K562 (cell line): ENCODE measurements around the gene PRKAR1B. TPM values are rescaled to one million over a fixed set of nuclear protein-coding genes. Genes with fewer than 3 reads are reported as not detected.

Experiments
- ADNP ChIP-seq: fragments of 200-800 bp; sonication (Bioruptor generic); IDR thresholded peaks from 2 replicates; pipeline ENCODE4 v1.6.1; 2016; ENCODE audit warnings: missing genetic modification characterization, missing compliant biosample characterization
- BMI1 ChIP-seq: fragments of 150-350 bp; IDR thresholded peaks from 2 replicates; pipeline ENCODE4 v1.6.1; 2014; ENCODE audit warnings: low read length
- C11orf30 ChIP-seq: fragments of 450-650 bp; IDR thresholded peaks from 2 replicates; pipeline ENCODE4 v1.6.1; 2016; ENCODE audit warnings: low read depth, mild to moderate bottlenecking
- E2F1 ChIP-seq: sonication (generic); formaldehyde crosslinking; IDR thresholded peaks from 2 replicates; pipeline ENCODE4 v1.8.1; 2023; ENCODE audit warnings: mild to moderate bottlenecking, missing genetic modification reagents, moderate library complexity
- E2F3 ChIP-seq: fragments of 250-450 bp; sonication (Bioruptor Pico); IDR thresholded peaks from 2 replicates; pipeline ENCODE4 v1.4.0; 2020; ENCODE audit warnings: mild to moderate bottlenecking
- EWSR1 ChIP-seq: fragments of 450-650 bp; IDR thresholded peaks from 2 replicates; pipeline ENCODE4 v1.6.1; 2018; ENCODE audit warnings: borderline replicate concordance, mild to moderate bottlenecking, low read depth, moderate library complexity; ENCODE audit not compliant: partially characterized antibody
- MTA3 ChIP-seq: fragments of 450-650 bp; formaldehyde crosslinking; IDR thresholded peaks from 2 replicates; pipeline ENCODE4 v1.6.1; 2017; ENCODE audit warnings: mild to moderate bottlenecking, borderline replicate concordance
- NEUROD1 ChIP-seq: fragments of 150-350 bp; IDR thresholded peaks from 2 replicates; pipeline ENCODE4 v1.6.1; 2014; ENCODE audit warnings: borderline replicate concordance, low read length, low read depth; ENCODE audit not compliant: partially characterized antibody
- NR2C1 ChIP-seq, 2 experiments: fragments of 450-650 bp; IDR thresholded peaks; 2 replicates each; pipeline ENCODE4 v1.6.1; 2017; ENCODE audit warnings: mild to moderate bottlenecking in 2 of 2, antibody characterized with exemption in 1 of 2, inconsistent platforms in 1 of 2, missing compliant biosample characterization in 1 of 2, missing genetic modification characterization in 1 of 2
- PHF20 ChIP-seq: fragments of 450-650 bp; IDR thresholded peaks from 2 replicates; pipeline ENCODE4 v1.6.1; 2018; ENCODE audit not compliant: partially characterized antibody
- PHTF2 ChIP-seq: fragments of 250-450 bp; sonication (Bioruptor Pico); IDR thresholded peaks from 2 replicates; pipeline ENCODE4 v1.5.0; 2021; ENCODE audit warnings: mild to moderate bottlenecking
- POLR2B ChIP-seq: fragments of 450-650 bp; IDR thresholded peaks from 2 replicates; pipeline ENCODE4 v1.6.1; 2018; ENCODE audit warnings: low read depth; ENCODE audit not compliant: partially characterized antibody
- RUNX1 ChIP-seq: sonication (generic); IDR thresholded peaks from 2 replicates; pipeline ENCODE4 v1.6.1; 2016; ENCODE audit warnings: antibody characterized with exemption, low read depth
- SMARCE1 ChIP-seq: fragments of 450-650 bp; IDR thresholded peaks from 2 replicates; pipeline ENCODE4 v1.7.1; 2016; ENCODE audit warnings: mild to moderate bottlenecking
- SREBF2 ChIP-seq: sonication (generic); formaldehyde crosslinking; IDR thresholded peaks from 2 replicates; pipeline ENCODE4 v1.4.0; 2020; ENCODE audit warnings: mild to moderate bottlenecking, missing genetic modification reagents
- SUPT5H ChIP-seq: fragments of 450-650 bp; IDR thresholded peaks from 2 replicates; pipeline ENCODE4 v1.6.1; 2016
- YY1 ChIP-seq, 3 experiments: IDR thresholded peaks; 2 replicates each; pipeline ENCODE4 v1.6.1; 2011; ENCODE audit warnings: low read length in 2 of 3, mild to moderate bottlenecking in 2 of 3, moderate library complexity in 2 of 3, borderline replicate concordance in 1 of 3, control low read depth in 1 of 3, low read depth in 1 of 3; ENCODE audit not compliant: insufficient read depth in 3 of 3, insufficient replicate concordance in 2 of 3, control insufficient read depth in 1 of 3, insufficient read length in 1 of 3; ENCODE audit errors: extremely low read depth in 1 of 3
- ZBTB8A ChIP-seq: fragments of 450-650 bp; IDR thresholded peaks from 2 replicates; pipeline ENCODE4 v1.6.1; 2018; ENCODE audit warnings: mild to moderate bottlenecking, moderate library complexity; ENCODE audit not compliant: partially characterized antibody
- ZNF639 ChIP-seq, 2 experiments: fragments of 200-800 bp in 1 of 2; sonication (Bioruptor generic) in 1 of 2; sonication (generic) in 1 of 2; formaldehyde crosslinking in 1 of 2; IDR thresholded peaks in 1 of 2; conservative IDR thresholded peaks in 1 of 2; 2 replicates each; pipeline versions ENCODE4 v1.5.0 to v1.6.1; 2016 to 2020; ENCODE audit warnings: missing compliant biosample characterization in 1 of 2, missing genetic modification characterization in 1 of 2, missing genetic modification reagents in 1 of 2
- ZNF77 ChIP-seq: fragments of 250-450 bp; sonication (Bioruptor Pico); IDR thresholded peaks from 2 replicates; pipeline ENCODE4 v1.5.0; 2020
- ZNF780A ChIP-seq: fragments of 250-450 bp; sonication (Bioruptor Pico); IDR thresholded peaks from 2 replicates; pipeline ENCODE4 v1.5.0; 2021; ENCODE audit warnings: mild to moderate bottlenecking
- polyA plus RNA-seq, 8 experiments: library from polyadenylated mRNA; depleted of rRNA in 4 of 8; stranded (reverse) in 5 of 8; unstranded in 3 of 8; fragments of >200 nt; fragmentation: Nextera tagmentation in 2 of 8; fragmentation: Illumina TruSeq in 1 of 8; extraction: Ambion mirVana in 2 of 8; extraction: Trizol in 1 of 8; gene quantifications; 2 replicates each; pipeline versions ENCODE4 v1.2.1 to v1.2.3, GENCODE V29; 2011 to 2014; ENCODE audit warnings: inconsistent platforms in 1 of 8, missing spikeins in 1 of 8
- total RNA-seq, 7 experiments: library from RNA; depleted of rRNA in 6 of 7; stranded (reverse); fragments of >200 nt in 6 of 7; fragmentation: Illumina TruSeq in 2 of 7; extraction: Trizol in 2 of 7; gene quantifications; 2 replicates each; pipeline versions ENCODE4 v1.2.1 to v1.2.3, GENCODE V29; 2011 to 2021; ENCODE audit warnings: low replicate concordance in 1 of 7
- TF ChIP-seq, protein P1 (sequence below): sonication (generic); formaldehyde crosslinking; IDR thresholded peaks from 2 replicates; pipeline ENCODE4 v1.8.0; 2022; ENCODE audit warnings: mild to moderate bottlenecking, missing genetic modification reagents
- TF ChIP-seq, protein P2 (sequence below): fragments of 450-650 bp; IDR thresholded peaks from 2 replicates; pipeline ENCODE4 v1.7.0; 2016; ENCODE audit warnings: borderline replicate concordance

The PRKAR1B gene
- total and polyA plus RNA-seq, 9 of the 15 experiments (the other 6 are each of a cell fraction or from before 2014, with no cell fraction given), result 0.99 to 30.5 (median 12.7) TPM

DNA sequence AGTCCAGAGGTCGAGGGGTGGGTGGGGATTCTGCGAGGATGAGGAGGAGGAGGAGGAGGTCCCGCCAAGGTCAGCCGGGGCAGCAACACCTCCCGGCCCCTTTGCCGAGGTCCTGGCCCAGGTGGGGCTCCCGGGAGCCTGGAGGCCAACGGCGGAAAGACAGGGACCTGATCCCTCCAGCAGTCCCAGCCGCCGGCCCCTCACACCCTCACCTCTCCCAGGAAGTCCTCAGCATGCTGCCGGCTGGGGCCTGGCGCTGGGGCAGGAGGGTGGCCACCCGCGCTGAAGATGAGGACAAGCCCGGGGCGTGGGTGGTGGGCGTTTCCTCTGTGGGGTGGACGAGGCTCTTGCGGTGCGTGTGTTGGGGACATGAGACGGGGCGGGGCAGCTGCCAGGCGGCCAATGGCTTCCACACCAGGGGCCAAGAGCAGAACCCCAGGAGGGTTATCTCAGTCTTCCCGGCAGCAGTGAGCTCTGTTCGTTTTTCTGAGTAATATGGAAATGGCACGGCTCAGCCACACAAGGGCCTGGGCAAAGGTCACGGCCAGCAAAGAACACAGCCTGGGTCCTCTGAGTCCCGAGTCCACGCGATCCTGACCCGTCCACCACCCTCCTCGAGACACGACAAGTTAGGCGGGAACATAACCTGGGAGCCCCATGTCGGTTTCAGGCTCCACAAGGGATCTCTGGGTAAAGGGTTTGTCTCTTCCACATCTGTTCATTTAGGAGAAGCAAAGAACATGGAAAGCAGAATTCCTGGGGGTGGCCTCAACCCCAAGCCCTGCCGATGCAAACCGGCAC lies 124.5 kb downstream of the PRKAR1B start (continued):
- TF ChIP-seq ADNP (tag), result no peak
- TF ChIP-seq YY1 (IDR thresholded peaks at IDR 0.05; ENCODE audit: borderline replicate concordance in 1 of 3, control insufficient read depth in 1 of 3, extremely low read depth in 1 of 3, insufficient read depth in 3 of 3, insufficient read length in 1 of 3, insufficient replicate concordance in 2 of 3, low read depth in 1 of 3, low read length in 2 of 3), result peak in 2 of 3 experiments; percentile 72 to 82
- TF ChIP-seq POLR2B, result no peak
- no peak for TF ChIP-seq ZNF77 (CRISPR knock-in tag)
- no peak for TF ChIP-seq E2F3
- no peak for TF ChIP-seq E2F1 (CRISPR knock-in tag)
- TF ChIP-seq C11orf30, result no peak
- no peak for TF ChIP-seq BMI1
- no peak; a peak in 1 of 4 replicates for TF ChIP-seq ZNF639 (CRISPR knock-in tag; conservative IDR thresholded peaks at IDR 0.05 in 1 of 2, IDR thresholded peaks at IDR 0.05 in 1 of 2)
- no peak for TF ChIP-seq EWSR1
- TF ChIP-seq, protein P1, sequence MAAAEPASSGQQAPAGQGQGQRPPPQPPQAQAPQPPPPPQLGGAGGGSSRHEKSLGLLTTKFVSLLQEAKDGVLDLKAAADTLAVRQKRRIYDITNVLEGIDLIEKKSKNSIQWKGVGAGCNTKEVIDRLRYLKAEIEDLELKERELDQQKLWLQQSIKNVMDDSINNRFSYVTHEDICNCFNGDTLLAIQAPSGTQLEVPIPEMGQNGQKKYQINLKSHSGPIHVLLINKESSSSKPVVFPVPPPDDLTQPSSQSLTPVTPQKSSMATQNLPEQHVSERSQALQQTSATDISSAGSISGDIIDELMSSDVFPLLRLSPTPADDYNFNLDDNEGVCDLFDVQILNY (CRISPR knock-in tag), result no peak
- TF ChIP-seq PHTF2 (CRISPR knock-in tag), result no peak
- TF ChIP-seq NEUROD1, result no peak
- TF ChIP-seq ZNF780A (CRISPR knock-in tag), result no peak
- TF ChIP-seq SMARCE1, result no peak
- no peak for TF ChIP-seq SREBF2 (CRISPR knock-in tag)
- TF ChIP-seq SUPT5H, result no peak
- TF ChIP-seq, protein P2, sequence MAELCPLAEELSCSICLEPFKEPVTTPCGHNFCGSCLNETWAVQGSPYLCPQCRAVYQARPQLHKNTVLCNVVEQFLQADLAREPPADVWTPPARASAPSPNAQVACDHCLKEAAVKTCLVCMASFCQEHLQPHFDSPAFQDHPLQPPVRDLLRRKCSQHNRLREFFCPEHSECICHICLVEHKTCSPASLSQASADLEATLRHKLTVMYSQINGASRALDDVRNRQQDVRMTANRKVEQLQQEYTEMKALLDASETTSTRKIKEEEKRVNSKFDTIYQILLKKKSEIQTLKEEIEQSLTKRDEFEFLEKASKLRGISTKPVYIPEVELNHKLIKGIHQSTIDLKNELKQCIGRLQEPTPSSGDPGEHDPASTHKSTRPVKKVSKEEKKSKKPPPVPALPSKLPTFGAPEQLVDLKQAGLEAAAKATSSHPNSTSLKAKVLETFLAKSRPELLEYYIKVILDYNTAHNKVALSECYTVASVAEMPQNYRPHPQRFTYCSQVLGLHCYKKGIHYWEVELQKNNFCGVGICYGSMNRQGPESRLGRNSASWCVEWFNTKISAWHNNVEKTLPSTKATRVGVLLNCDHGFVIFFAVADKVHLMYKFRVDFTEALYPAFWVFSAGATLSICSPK, result no peak
- TF ChIP-seq NR2C1 (IDR thresholded peaks at IDR 0.05), result no peak
- peak; percentile 63 for TF ChIP-seq NR2C1 (tag; IDR thresholded peaks at IDR 0.05)
- TF ChIP-seq ZBTB8A, result no peak
- TF ChIP-seq RUNX1, result no peak
- peak; percentile 15 for TF ChIP-seq PHF20
- no peak for TF ChIP-seq MTA3
